Psoas muscle (tissue), 8 donors: Measurements from ENCODE around the gene IL16. TPM values are rescaled to one million over a fixed set of nuclear protein-coding genes. Genes with fewer than 3 reads are reported as not detected.
A peak's percentile ranks its signal among the peaks of the same experiment; 100 is the strongest.

Experiments used
- ATAC-seq, 4 donors: fragments of 200-7000 bp; cut with Tn5 transposase; one replicate each; pipeline ENCODE4 v1.9.1; 2020; ENCODE audit warnings: moderate library complexity in 3 of 4, mild to moderate bottlenecking in 2 of 4
- DNase-seq, 2 donors: peaks; one replicate each; pipeline ENCODE4 v3.0.0-alpha.2; 2020
- H3K27ac ChIP-seq: fragments of 200-600 bp; one replicate; pipeline ENCODE4 v1.8.0; 2022
- H3K27me3 ChIP-seq, 3 donors: fragments of 200-600 bp in 1 of 3; one replicate each; pipeline versions ENCODE4 v1.6.1 to v1.8.0; 2013 to 2022; ENCODE audit warnings: low read length in 2 of 3, mild to moderate bottlenecking in 2 of 3, moderate library complexity in 1 of 3; ENCODE audit not compliant: insufficient read depth in 3 of 3
- H3K36me3 ChIP-seq, 2 donors: fragments of 200-600 bp in 1 of 2; one replicate each; pipeline versions ENCODE4 v1.6.1 to v1.8.0; 2013 to 2022; ENCODE audit warnings: low read depth in 1 of 2, mild to moderate bottlenecking in 1 of 2, moderate library complexity in 1 of 2; ENCODE audit not compliant: insufficient read depth in 1 of 2
- H3K4me1 ChIP-seq: fragments of 200-600 bp; one replicate; pipeline ENCODE4 v1.8.0; 2022
- H3K4me3 ChIP-seq: fragments of 200-600 bp; one replicate; pipeline ENCODE4 v1.8.0; 2022; ENCODE audit warnings: mild to moderate bottlenecking
- H3K9me3 ChIP-seq: fragments of 200-600 bp; one replicate; pipeline ENCODE4 v1.8.0; 2022
- CTCF ChIP-seq: fragments of 200-600 bp; IDR thresholded peaks from one replicate; pipeline ENCODE4 v1.8.0; 2022; ENCODE audit warnings: antibody characterized with exemption
- WGBS, 3 donors: extraction: QIAGEN DNeasy Blood & Tissue Kit; methylation state at CpG; one replicate each; pipeline versions ENCODE4 v1.1.6 to v1.1.7; 2013; 5-methylcytosine and 5-hydroxymethylcytosine counted together
- intact Hi-C, 2 donors: fragments of 100-400 bp; cut with DNase I; formaldehyde crosslinking; loops; one replicate each; pipeline versions ENCODE4 v1.11.0 to v1.14.2; 2022
- polyA plus RNA-seq, 3 donors: library from polyadenylated mRNA; stranded (reverse); fragments of 200-250 nt; gene quantifications; one replicate each; pipeline ENCODE4 v1.2.3, GENCODE V29; 2013
- total RNA-seq, 4 donors: library from RNA; stranded (reverse); fragmentation: NEBNext Ultra II Directional in 2 of 4; extraction: Animal tissue kit (Norgen Biotek cat#: 25700) in 2 of 4; gene quantifications; one replicate each; pipeline versions ENCODE4 v1.2.1 to v1.2.4, GENCODE V29; 2021 to 2023
- donor health status: healthy with polysubstance abuse.
- donor health status: DM: no; HTN: no; CAD: no; lungs with moderate emphysema.
- donor health status: Bipolar disorder and iron deficiency.
- donor health status: healthy.
- donor health status: DM: yes; HTN: yes; CAD: no.
- donor health status: DM: no; HTN: no; CAD: no.
- donor health status: DM: no; HTN: no; CAD: no.
- donor health status: DM: yes; HTN: yes; CAD: no.

The IL16 gene
- total and polyA plus RNA-seq, 7 donors = 1.2 to 5.3 (median 2.4) TPM

DNA sequence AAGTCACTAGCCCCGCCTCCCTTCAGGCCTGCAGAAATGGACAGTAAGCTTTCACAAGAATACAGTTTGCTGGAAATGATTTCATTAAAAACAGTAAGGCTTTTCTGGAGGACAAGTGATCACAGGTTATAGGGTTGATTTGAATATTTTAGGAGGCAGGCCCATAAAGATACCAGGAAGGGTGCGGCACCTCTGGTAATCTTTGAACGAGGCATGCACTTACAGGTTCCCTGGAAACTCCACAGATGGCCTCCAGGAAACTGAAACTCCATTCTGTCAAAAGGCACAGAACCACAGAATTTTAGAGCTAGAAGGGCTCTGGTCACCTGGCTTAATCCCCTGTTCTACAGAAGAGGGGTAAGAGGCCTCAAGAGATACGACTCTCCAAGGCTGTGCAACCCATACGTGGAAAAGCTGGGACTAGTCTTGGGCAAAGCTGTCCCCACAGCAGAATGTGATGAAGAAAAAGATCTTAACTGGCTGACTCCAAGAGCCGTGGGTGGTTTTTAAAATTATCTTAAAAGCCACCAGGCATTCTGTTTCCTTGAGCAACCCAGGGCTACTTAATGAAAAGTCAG, 126.1 kb downstream of the IL16 start:
- intact Hi-C loops = no loop called here
- no peak for ATAC-seq
- WGBS, 3 donors = 83 to 88% (median 87%) methylated on average over 6 of the region's 6 CpGs

DNA sequence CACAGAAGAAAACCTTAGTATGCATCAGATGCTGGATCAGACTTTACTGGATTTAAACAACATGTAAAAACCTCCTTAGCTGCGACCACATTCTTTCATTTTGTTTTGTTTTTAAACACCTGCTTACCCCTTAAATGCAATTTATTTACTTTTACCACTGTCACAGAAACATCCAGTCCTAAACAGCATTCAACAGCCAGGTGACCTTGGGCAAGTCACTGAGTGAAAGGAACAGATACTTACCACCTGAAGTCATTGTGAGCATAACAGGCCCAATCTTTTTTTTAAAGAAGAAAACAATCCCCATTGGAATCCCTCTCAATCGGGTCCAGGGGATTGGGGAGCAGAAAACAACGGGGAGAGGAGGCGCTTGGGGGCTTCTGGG, 126.9 kb downstream of the IL16 start:
- Histone ChIP-seq H3K4me1 (no peaks in the 10 kb centered on the region), H3K9me3 (no peaks in the 10 kb centered on the region), H3K27ac (no peak overlapping the region), H3K36me3 (no peaks in the 10 kb centered on the region), H3K4me3 (peak overlapping the region; percentile 84), H3K27me3 (no peaks in the 10 kb centered on the region)
- TF ChIP-seq CTCF = no peak
- ATAC-seq = peak in 1 of 4 donors; percentile 7
- DNase-seq = no peak
- intact Hi-C loops = no loop called here
- 14 to 18% (median 18%) methylated on average over 4 of the region's 4 CpGs for WGBS, 3 donors

More for the DNA sequence above, 126.1 kb downstream of the IL16 start:
- no peaks in the 10 kb centered on the region for H3K4me1 ChIP-seq
- TF ChIP-seq CTCF = no peak
- H3K4me3 ChIP-seq = no peak overlapping the region
- H3K9me3 ChIP-seq = no peaks in the 10 kb centered on the region
- no peak for DNase-seq
- peaks cover 0 to 7% of the 10 kb centered on the region in 2 donors for H3K36me3 ChIP-seq
- no peaks in the 10 kb centered on the region for H3K27me3 ChIP-seq
- no peak overlapping the region for H3K27ac ChIP-seq

GRCh38 chr15:81323944-81324881, 127.5 kb downstream of the IL16 start, which contains the start of gene STARD5:
Gene STARD5, minus strand, starts transcription at chr15:81324141. Its CDS starts 42 bp downstream, at chr15:81324099.
- H3K4me3 ChIP-seq = peak within 1 kb of the TSS; percentile 84
- DNase-seq = peak; percentile 99
- H3K4me1 ChIP-seq = no peaks in the 10 kb centered on the region
- ATAC-seq = peak; percentile 100
- intact Hi-C loops = no loop called here
- H3K9me3 ChIP-seq = no peaks in the 10 kb centered on the region
- TF ChIP-seq CTCF = no peak
- WGBS, 3 donors = 1 to 2% (median 1%) methylated on average over 67 of the region's 67 CpGs
- H3K27me3 ChIP-seq = no peaks in the 10 kb centered on the region
- H3K27ac ChIP-seq = no peak within 1 kb of the TSS
- no peaks in the 10 kb centered on the region for H3K36me3 ChIP-seq

DNA sequence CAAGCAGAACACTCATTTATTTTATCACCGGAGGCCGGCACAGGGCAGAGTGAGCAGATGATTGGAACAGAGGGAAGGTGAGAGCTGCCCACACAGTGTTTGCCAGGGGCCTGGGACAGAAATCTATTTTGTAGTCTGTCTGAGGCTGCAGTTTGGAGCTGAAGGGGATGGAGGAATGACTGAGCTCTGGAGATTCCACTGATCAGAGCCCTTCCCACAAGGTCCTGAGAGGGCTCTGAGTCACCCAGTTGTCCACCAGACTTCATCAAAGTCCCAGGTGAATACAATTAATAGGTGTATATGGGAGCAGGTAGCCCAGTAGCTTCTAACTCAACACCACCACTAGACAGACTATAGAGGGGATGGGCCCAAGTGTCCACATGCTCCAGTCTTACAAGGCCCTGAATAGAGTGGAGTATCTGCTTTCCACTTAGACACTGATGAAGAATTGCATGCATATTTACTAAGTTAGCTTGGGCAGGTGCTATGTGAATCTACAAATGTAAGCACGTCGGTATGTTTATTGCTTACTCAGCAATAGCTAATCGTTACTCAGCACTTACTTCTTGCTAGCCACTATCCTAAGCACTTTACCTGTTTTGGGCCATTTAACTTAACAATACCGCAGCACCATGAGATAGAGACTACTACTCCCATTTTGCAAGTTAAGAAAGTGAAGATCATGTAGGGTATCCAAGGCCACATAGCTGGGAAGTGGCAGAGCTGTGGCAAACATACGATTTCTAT, 130.0 kb downstream of the IL16 start:
- Histone ChIP-seq H3K36me3 (no peaks in the 10 kb centered on the region), H3K4me3 (no peak overlapping the region), H3K4me1 (no peaks in the 10 kb centered on the region), H3K9me3 (no peaks in the 10 kb centered on the region), H3K27me3 (no peaks in the 10 kb centered on the region), H3K27ac (no peak overlapping the region)
- intact Hi-C loops = no loop called here
- ATAC-seq (no peak), DNase-seq (no peak)
- TF ChIP-seq CTCF = no peak
- 78 to 86% (median 82%) methylated on average over 7 of the region's 7 CpGs for WGBS, 3 donors
